SK-N-SH (cell line): ENCODE results near the gene TMEM117. TPM values are rescaled to one million over a fixed set of nuclear protein-coding genes. Genes with fewer than 3 reads are reported as not detected.

Source experiments
- CTCF ChIA-PET: fragments of 300-600, 350-600 bp; formaldehyde crosslinking; extraction: SDS; loops from one replicate; lab custom pipeline; 2021; lab: Yijun Ruan, JAX
- POLR2A ChIA-PET: fragments of 350-600 bp; sonication (Branson Sonifier 250); formaldehyde crosslinking; extraction: SDS; loops from one replicate; lab custom pipeline; 2020; ENCODE audit warnings: antibody characterized with exemption, inconsistent platforms; lab: Yijun Ruan, JAX
- DNase-seq: peaks from one replicate; pipeline ENCODE4 v3.0.0; 2012
- H2AFZ ChIP-seq: fragments of 200-600 bp; sonication (generic); 2 replicates; pipeline ENCODE4 v1.8.1; 2016; ENCODE audit warnings: antibody characterized with exemption, mild to moderate bottlenecking, low read depth
- H3F3A ChIP-seq: fragments of 200-600 bp; sonication (generic); replicated peaks from 2 replicates; pipeline ENCODE3; 2016; ENCODE audit warnings: antibody characterized with exemption, mild to moderate bottlenecking; ENCODE audit not compliant: insufficient read depth
- H3K27ac ChIP-seq, 2 experiments: fragments of 200-500 bp in 1 of 2; fragments of 200-600 bp in 1 of 2; sonication (Bioruptor generic) in 1 of 2; sonication (generic), shearing (Covaris generic) in 1 of 2; 2 replicates each; pipeline versions ENCODE4 v1.5.1 to v1.6.1; 2014 to 2016; ENCODE audit warnings: low read depth in 2 of 2, inconsistent platforms in 1 of 2, low read length in 1 of 2, mild to moderate bottlenecking in 1 of 2, mixed read lengths in 1 of 2
- H3K27me3 ChIP-seq: fragments of 200-600 bp; sonication (generic), shearing (Covaris generic); 2 replicates; pipeline ENCODE4 v1.6.1; 2016; ENCODE audit warnings: mixed run types; ENCODE audit not compliant: insufficient read depth
- H3K36me3 ChIP-seq, 2 experiments: fragments of 200-500 bp in 1 of 2; fragments of 200-600 bp in 1 of 2; sonication (Bioruptor generic) in 1 of 2; sonication (generic) in 1 of 2; replicated peaks in 1 of 2; 2 replicates each; pipeline versions ENCODE3 to v1.5.1; 2014 to 2016; ENCODE audit warnings: low read length in 1 of 2, mild to moderate bottlenecking in 1 of 2; ENCODE audit not compliant: insufficient read depth in 2 of 2, control insufficient read depth in 1 of 2
- H3K4me1 ChIP-seq, 2 experiments: fragments of 200-500 bp in 1 of 2; fragments of 200-600 bp in 1 of 2; sonication (Bioruptor generic) in 1 of 2; sonication (generic), shearing (Covaris generic) in 1 of 2; 2 replicates each; pipeline versions ENCODE4 v1.5.1 to v1.6.1; 2014 to 2016; ENCODE audit warnings: low read depth in 1 of 2, low read length in 1 of 2, mixed run types in 1 of 2; ENCODE audit not compliant: insufficient read depth in 2 of 2, control insufficient read depth in 1 of 2
- H3K4me2 ChIP-seq: fragments of 200-600 bp; sonication (generic), shearing (Covaris generic); 2 replicates; pipeline ENCODE4 v1.6.1; 2017; ENCODE audit warnings: mixed run types
- H3K4me3 ChIP-seq, 2 experiments: fragments of 200-500 bp in 1 of 2; fragments of 200-600 bp in 1 of 2; sonication (Bioruptor generic) in 1 of 2; sonication (generic), shearing (Covaris generic) in 1 of 2; 2 replicates each; pipeline versions ENCODE4 v1.5.1 to v1.8.1; 2014 to 2016; ENCODE audit warnings: low read depth in 2 of 2, inconsistent platforms in 1 of 2, low read length in 1 of 2, mild to moderate bottlenecking in 1 of 2, mixed read lengths in 1 of 2, moderate library complexity in 1 of 2
- H3K79me2 ChIP-seq: fragments of 200-600 bp; sonication (generic); 2 replicates; pipeline ENCODE4 v1.8.1; 2017; ENCODE audit warnings: mild to moderate bottlenecking; ENCODE audit not compliant: insufficient read depth
- H3K9ac ChIP-seq: fragments of 200-600 bp; sonication (generic); 2 replicates; pipeline ENCODE4 v1.6.1; 2017; ENCODE audit warnings: mixed run types
- H3K9me2 ChIP-seq: fragments of 200-600 bp; sonication (generic); 2 replicates; pipeline ENCODE4 v1.6.1; 2017; ENCODE audit warnings: mixed run types
- H3K9me3 ChIP-seq: fragments of 200-600 bp; sonication (generic); 2 replicates; pipeline ENCODE4 v1.6.1; 2017; ENCODE audit warnings: mixed run types, mild to moderate bottlenecking, moderate library complexity
- H4K20me1 ChIP-seq: fragments of 200-600 bp; sonication (generic); 2 replicates; pipeline ENCODE4 v1.6.1; 2017; ENCODE audit warnings: mild to moderate bottlenecking, mixed run types; ENCODE audit not compliant: insufficient read depth
- EP300 ChIP-seq, 2 experiments: IDR thresholded peaks; 2 replicates each; pipeline versions ENCODE4 v1.4.0 to v1.6.1; 2012; ENCODE audit warnings: borderline replicate concordance in 1 of 2, low read depth in 1 of 2, low read length in 1 of 2
- FOSL2 ChIP-seq: IDR thresholded peaks from 2 replicates; pipeline ENCODE4 v1.4.0; 2012; ENCODE audit warnings: low read depth, mild to moderate bottlenecking, moderate library complexity, borderline replicate concordance
- MXI1 ChIP-seq: IDR thresholded peaks from 2 replicates; pipeline ENCODE4 v1.6.1; 2012; ENCODE audit warnings: mild to moderate bottlenecking, low read depth, low read length, improper control_type of control experiment
- NFIC ChIP-seq: IDR thresholded peaks from 2 replicates; pipeline ENCODE4 v1.4.0; 2012; ENCODE audit warnings: borderline replicate concordance
- NRF1 ChIP-seq: IDR thresholded peaks from 2 replicates; pipeline ENCODE4 v1.6.1; 2012; ENCODE audit warnings: low read depth, mild to moderate bottlenecking, low read length
- POLR2AphosphoS5 ChIP-seq: IDR thresholded peaks from 2 replicates; pipeline ENCODE4 v1.6.1; 2012; ENCODE audit warnings: low read depth, low read length
- RAD21 ChIP-seq: IDR thresholded peaks from 2 replicates; pipeline ENCODE4 v1.6.1; 2012; ENCODE audit warnings: mild to moderate bottlenecking, low read length
- RXRA ChIP-seq: IDR thresholded peaks from 2 replicates; pipeline ENCODE4 v1.4.0; 2012; ENCODE audit warnings: low read depth, mild to moderate bottlenecking, borderline replicate concordance
- TAF1 ChIP-seq: IDR thresholded peaks from 2 replicates; pipeline ENCODE4 v1.6.1; 2012; ENCODE audit warnings: low read depth, mild to moderate bottlenecking, low read length, moderate library complexity, borderline replicate concordance
- WGBS: methylation state at CpG from one replicate; pipeline ENCODE4 v1.1.6; 2017; ENCODE audit warnings: low lambda C conversion rate; 5-methylcytosine and 5-hydroxymethylcytosine counted together
- polyA plus RNA-seq, 3 experiments: library from polyadenylated mRNA; depleted of rRNA; stranded (reverse); fragments of >200 nt; gene quantifications; 2 replicates each; pipeline ENCODE4 v1.2.3, GENCODE V29; 2012
- TF ChIP-seq, protein P1 (sequence below): fragments of 150-350 bp; IDR thresholded peaks from 2 replicates; pipeline ENCODE4 v1.6.1; 2017; ENCODE audit warnings: antibody characterized with exemption, low read length, low read depth, borderline replicate concordance
- TF ChIP-seq, protein P2 (sequence below): IDR thresholded peaks from 2 replicates; pipeline ENCODE4 v1.4.0; 2012; ENCODE audit warnings: low read depth
- TF ChIP-seq, protein P3 (sequence below): IDR thresholded peaks from 2 replicates; pipeline ENCODE4 v1.6.1; 2012; ENCODE audit warnings: mild to moderate bottlenecking, low read depth, low read length, moderate library complexity

TMEM117 gene
- polyA plus RNA-seq, 1 of the 3 experiments (the other 2 are of a cell fraction), result 0.81 TPM

DNA sequence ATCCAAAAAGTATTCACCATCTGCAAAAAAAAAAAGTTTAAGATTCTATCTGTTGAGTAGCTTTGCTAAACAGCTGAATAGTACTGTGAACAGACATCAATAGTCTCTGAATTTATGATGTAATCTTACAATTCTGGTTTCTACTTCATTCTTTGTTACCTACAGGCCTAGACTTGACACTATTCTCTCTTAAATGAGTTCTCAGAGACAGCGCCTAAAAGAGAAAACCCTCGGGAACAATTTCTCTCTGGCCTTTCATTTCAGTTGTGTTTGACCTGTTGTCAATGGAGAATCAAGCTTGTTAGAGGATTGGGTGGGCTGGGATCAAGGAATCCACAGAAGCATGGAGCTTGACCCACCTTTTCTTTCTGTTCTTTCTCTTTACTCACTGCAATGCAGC lies 23.8 kb upstream of the TMEM117 start:
- TF ChIP-seq POLR2AphosphoS5 (no peak), FOSL2 (no peak), MXI1 (no peak), TAF1 (no peak), RAD21 (no peak), EP300 (IDR thresholded peaks at IDR 0.05; ENCODE audit: borderline replicate concordance in 1 of 2, low read depth in 1 of 2, low read length in 1 of 2) (no peak), RXRA (no peak), NFIC (no peak)
- TF ChIP-seq, protein P1, sequence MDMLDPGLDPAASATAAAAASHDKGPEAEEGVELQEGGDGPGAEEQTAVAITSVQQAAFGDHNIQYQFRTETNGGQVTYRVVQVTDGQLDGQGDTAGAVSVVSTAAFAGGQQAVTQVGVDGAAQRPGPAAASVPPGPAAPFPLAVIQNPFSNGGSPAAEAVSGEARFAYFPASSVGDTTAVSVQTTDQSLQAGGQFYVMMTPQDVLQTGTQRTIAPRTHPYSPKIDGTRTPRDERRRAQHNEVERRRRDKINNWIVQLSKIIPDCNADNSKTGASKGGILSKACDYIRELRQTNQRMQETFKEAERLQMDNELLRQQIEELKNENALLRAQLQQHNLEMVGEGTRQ, result no peak
- TF ChIP-seq, protein P2, sequence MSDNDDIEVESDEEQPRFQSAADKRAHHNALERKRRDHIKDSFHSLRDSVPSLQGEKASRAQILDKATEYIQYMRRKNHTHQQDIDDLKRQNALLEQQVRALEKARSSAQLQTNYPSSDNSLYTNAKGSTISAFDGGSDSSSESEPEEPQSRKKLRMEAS, result no peak
- TF ChIP-seq, protein P3, sequence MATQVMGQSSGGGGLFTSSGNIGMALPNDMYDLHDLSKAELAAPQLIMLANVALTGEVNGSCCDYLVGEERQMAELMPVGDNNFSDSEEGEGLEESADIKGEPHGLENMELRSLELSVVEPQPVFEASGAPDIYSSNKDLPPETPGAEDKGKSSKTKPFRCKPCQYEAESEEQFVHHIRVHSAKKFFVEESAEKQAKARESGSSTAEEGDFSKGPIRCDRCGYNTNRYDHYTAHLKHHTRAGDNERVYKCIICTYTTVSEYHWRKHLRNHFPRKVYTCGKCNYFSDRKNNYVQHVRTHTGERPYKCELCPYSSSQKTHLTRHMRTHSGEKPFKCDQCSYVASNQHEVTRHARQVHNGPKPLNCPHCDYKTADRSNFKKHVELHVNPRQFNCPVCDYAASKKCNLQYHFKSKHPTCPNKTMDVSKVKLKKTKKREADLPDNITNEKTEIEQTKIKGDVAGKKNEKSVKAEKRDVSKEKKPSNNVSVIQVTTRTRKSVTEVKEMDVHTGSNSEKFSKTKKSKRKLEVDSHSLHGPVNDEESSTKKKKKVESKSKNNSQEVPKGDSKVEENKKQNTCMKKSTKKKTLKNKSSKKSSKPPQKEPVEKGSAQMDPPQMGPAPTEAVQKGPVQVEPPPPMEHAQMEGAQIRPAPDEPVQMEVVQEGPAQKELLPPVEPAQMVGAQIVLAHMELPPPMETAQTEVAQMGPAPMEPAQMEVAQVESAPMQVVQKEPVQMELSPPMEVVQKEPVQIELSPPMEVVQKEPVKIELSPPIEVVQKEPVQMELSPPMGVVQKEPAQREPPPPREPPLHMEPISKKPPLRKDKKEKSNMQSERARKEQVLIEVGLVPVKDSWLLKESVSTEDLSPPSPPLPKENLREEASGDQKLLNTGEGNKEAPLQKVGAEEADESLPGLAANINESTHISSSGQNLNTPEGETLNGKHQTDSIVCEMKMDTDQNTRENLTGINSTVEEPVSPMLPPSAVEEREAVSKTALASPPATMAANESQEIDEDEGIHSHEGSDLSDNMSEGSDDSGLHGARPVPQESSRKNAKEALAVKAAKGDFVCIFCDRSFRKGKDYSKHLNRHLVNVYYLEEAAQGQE, result no peak
- H3K27me3 ChIP-seq, result no peaks in the 10 kb centered on the region
- no peak overlapping the region for H3K27ac ChIP-seq
- H3F3A ChIP-seq, result no peaks in the 10 kb centered on the region
- H3K9me3 ChIP-seq, result no peaks in the 10 kb centered on the region
- H2AFZ ChIP-seq, result no peak overlapping the region
- no peak for DNase-seq
- no peaks in the 10 kb centered on the region for H4K20me1 ChIP-seq
- ChIA-PET CTCF (interaction anchor here (0.7 to 1.9 kb wide), 2 partner anchors 40 to 71 kb away, joined by 3 to 5 read pairs; no protein-coding TSS in a partner anchor), POLR2A (no interaction called here)
- H3K4me3 ChIP-seq, result no peak overlapping the region
- H3K4me1 ChIP-seq, result peaks cover 0 to under 1% of the 10 kb centered on the region in 2 experiments; a peak in 2 of 4 replicates
- H3K79me2 ChIP-seq, result no peaks in the 10 kb centered on the region
- WGBS, result 80% methylated on average over 2 of the region's 2 CpGs
- H3K9me2 ChIP-seq, result no peaks in the 10 kb centered on the region
- no peak overlapping the region for H3K9ac ChIP-seq
- H3K36me3 ChIP-seq, result no peaks in the 10 kb centered on the region
- H3K4me2 ChIP-seq, result no peak overlapping the region

DNA sequence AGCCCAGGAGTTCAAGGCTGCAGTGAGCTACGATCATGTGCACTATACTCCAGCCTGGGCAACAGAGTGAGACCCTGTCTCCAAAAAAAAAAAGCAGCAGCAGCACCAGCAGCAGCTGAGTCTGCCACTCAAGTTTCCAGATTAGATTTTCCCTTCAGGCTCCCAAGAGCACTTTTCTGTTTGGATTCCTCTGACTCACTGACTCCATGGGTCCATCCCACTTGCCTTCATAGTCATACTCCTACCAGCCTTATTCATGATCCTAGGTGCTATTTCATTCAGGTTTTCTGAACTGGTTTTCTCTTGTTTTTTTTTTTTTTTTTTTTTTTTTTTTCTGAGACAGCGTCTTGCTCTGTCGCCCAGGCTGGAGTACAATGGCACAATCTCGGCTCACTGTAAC lies 23.0 kb upstream of the TMEM117 start:
- Histone ChIP-seq H3F3A (no peaks in the 10 kb centered on the region), H3K9me3 (no peaks in the 10 kb centered on the region), H2AFZ (no peak overlapping the region), H3K9me2 (no peaks in the 10 kb centered on the region), H3K9ac (no peak overlapping the region), H3K27me3 (no peaks in the 10 kb centered on the region), H3K27ac (no peak overlapping the region), H3K79me2 (no peaks in the 10 kb centered on the region), H3K36me3 (no peaks in the 10 kb centered on the region), H3K4me3 (no peak overlapping the region), H4K20me1 (no peaks in the 10 kb centered on the region), H3K4me1 (no peaks in the 10 kb centered on the region; a peak in 1 of 4 replicates), H3K4me2 (no peak overlapping the region)
- WGBS, result 86% methylated on average over 4 of the region's 4 CpGs
- no peak for DNase-seq
- TF ChIP-seq FOSL2, result no peak
- no peak for TF ChIP-seq NRF1
- ChIA-PET CTCF (interaction anchor here (0.7 kb wide), 1 partner anchor 41 kb away, joined by 3 read pairs; no protein-coding TSS in a partner anchor), POLR2A (no interaction called here)
